ENCODE measurements around the gene ADAMTS7. TPM values are rescaled to one million over a fixed set of nuclear protein-coding genes. Genes with fewer than 3 reads are reported as not detected.
A peak's percentile ranks its signal among the peaks of the same experiment; 100 is the strongest.

The ADAMTS7 gene
- total and polyA plus RNA-seq, 12 donors, result 3.5 to 47.0 (median 17.9) TPM

DNA sequence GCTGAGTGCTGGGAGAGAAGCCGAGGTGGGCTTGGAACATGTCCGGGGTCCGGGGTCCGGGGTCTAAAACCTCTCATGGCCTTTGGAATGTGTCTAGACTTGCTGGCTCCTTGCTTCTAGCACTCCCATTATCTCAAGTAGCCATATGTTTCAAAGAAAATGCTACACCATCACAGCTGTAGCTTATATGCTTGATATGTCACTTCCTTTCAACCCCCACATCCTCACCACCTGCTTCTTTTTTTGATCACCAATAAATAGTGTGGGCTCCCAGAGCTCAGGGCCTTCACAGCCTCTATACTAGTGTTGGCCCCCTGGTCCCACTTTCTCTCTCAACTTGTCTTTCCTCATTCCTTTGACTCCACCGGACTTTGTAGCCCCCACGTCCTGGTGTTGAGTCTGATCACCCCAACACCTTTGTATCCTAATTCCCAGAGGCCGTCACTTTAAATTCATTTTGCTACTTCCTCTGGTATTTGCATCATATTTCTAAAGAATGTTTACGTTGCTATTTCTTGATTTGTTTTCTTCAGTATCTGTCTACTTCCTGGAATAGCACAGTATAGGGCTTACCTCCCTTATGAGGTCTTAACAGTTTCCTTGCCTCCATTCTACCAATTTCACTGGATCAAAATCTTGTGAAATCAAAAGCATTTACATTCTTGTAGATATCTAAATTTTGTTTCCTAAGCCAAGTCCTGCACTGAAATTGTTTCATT, 98.3 kb downstream of the ADAMTS7 start:
- H3K9me3 ChIP-seq, result peaks cover 0 to 6% (median 0%) of the 10 kb centered on the region in 11 donors
- H3K27ac ChIP-seq, result no peak overlapping the region
- no peak for DNase-seq
- H3K27me3 ChIP-seq, result peaks cover 0 to 21% (median 13%) of the 10 kb centered on the region in 7 donors
- ATAC-seq, result no peak
- intact Hi-C loops (cut with DNase I), result loop anchor here in 4 of 10 donors (5.0 kb wide), 3 partner anchors 76 to 96 kb away; no protein-coding TSS in a partner anchor
- 59 to 60% methylated on average over 8 of the region's 8 CpGs for WGBS, 2 donors
- H3K4me1 ChIP-seq, result peaks cover 0 to 8% (median 0%) of the 10 kb centered on the region in 9 donors
- no peak overlapping the region for H3K4me3 ChIP-seq
- H3K36me3 ChIP-seq, result no peaks in the 10 kb centered on the region
- TF ChIP-seq, protein P1, sequence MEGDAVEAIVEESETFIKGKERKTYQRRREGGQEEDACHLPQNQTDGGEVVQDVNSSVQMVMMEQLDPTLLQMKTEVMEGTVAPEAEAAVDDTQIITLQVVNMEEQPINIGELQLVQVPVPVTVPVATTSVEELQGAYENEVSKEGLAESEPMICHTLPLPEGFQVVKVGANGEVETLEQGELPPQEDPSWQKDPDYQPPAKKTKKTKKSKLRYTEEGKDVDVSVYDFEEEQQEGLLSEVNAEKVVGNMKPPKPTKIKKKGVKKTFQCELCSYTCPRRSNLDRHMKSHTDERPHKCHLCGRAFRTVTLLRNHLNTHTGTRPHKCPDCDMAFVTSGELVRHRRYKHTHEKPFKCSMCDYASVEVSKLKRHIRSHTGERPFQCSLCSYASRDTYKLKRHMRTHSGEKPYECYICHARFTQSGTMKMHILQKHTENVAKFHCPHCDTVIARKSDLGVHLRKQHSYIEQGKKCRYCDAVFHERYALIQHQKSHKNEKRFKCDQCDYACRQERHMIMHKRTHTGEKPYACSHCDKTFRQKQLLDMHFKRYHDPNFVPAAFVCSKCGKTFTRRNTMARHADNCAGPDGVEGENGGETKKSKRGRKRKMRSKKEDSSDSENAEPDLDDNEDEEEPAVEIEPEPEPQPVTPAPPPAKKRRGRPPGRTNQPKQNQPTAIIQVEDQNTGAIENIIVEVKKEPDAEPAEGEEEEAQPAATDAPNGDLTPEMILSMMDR (IDR thresholded peaks at IDR 0.05), result no peak

DNA sequence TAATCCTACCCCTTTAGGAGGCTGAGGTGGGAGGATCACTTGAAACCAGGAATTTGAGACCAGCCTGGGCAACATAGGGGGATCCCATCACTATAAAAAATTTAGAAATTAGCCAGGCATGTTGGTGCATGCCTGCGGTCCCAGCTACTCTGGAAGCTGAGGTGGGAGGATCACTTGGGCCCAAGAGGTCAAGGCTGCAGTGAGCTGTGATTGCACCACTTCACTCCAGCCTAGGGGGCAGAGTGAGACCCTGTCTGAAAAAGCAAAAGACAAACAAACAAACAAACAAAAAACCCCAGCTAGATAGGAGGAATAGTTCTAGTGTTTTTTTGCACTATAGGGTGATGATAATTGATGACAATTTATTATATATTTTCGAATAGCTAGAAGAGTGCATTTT, 99.6 kb downstream of the ADAMTS7 start:
- H3K27me3 ChIP-seq, result peaks cover 0 to 34% (median 11%) of the 10 kb centered on the region in 7 donors
- DNase-seq (no peak), ATAC-seq (no peak)
- peaks cover 0 to 6% (median 0%) of the 10 kb centered on the region in 11 donors for H3K9me3 ChIP-seq
- 86% methylated on average over 2 of the region's 2 CpGs for WGBS, 2 donors
- no peak overlapping the region for H3K27ac ChIP-seq
- TF ChIP-seq, protein P1 (IDR thresholded peaks at IDR 0.05), result no peak
- intact Hi-C loops (cut with DNase I), result loop anchor here in 4 of 10 donors (5.0 kb wide), 3 partner anchors 74 to 94 kb away; no protein-coding TSS in a partner anchor
- no peaks in the 10 kb centered on the region for H3K36me3 ChIP-seq
- no peak overlapping the region for H3K4me3 ChIP-seq
- H3K4me1 ChIP-seq, result peaks cover 0 to 8% (median 0%) of the 10 kb centered on the region in 9 donors

DNA sequence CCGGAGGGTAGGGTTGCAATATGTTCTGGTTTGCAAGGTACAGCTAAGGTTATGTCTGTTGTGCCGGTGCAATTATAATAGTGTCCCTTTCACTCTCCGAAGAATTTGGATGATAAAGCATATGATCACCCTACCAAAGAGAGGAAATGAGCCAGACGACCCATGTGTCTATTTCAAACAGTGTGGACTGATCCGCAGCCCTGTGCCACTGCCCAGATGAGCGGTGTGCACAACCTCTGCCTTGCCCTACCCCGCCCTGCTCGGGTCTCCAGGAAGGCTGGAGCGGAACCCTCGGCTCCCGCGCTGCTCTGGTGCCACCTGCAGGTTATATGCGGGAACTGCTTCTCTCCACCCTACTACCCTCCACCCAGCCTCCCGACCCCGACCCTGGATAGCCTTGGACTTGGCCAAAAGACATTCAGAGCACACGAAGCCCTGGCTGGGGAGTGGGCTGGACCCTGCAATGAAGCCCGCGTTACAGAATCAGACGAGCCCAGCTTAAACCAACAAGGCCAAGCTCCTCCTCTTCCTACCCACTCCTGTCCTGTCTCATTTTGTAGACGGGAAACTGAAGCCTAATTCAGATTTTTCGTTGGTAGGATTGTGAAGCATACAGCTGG, 101.9 kb downstream of the ADAMTS7 start:
- Histone ChIP-seq H3K4me1 (peaks cover 0 to 8% (median 0%) of the 10 kb centered on the region in 9 donors), H3K27me3 (peaks cover 0 to 34% (median 11%) of the 10 kb centered on the region in 7 donors), H3K9me3 (no peaks in the 10 kb centered on the region), H3K36me3 (no peaks in the 10 kb centered on the region), H3K4me3 (no peak overlapping the region), H3K27ac (no peak overlapping the region)
- TF ChIP-seq, protein P1 (IDR thresholded peaks at IDR 0.05), result peak; percentile 80 to 92 (median 89)
- ATAC-seq (peak; percentile 83 to 95 (median 92)), DNase-seq (peak; percentile 58 to 71)
- WGBS, 2 donors, result 9 to 11% methylated on average over 21 of the region's 21 CpGs
- intact Hi-C loops (cut with DNase I), result loop anchor here in 9 of 10 donors (1.0 to 5.0 kb wide), 7 partner anchors 67 to 92 kb away; partner anchors contain the start of gene CHRNB4 (in 1 of the 9)

Other genes starting within 250 kb of the ADAMTS7 start
- 1 to 10 TPM in 9 of 10 donors, under 1 TPM in 1; 0.49 to 3.9 (median 2.4) TPM for gene CHRNA5, start 245.9 kb downstream of the ADAMTS7 start, total RNA-seq
- 1 to 10 TPM in 1 of 2 donors, under 1 TPM in 1; 0.51 to 1.0 TPM for gene CHRNA5, start 245.9 kb downstream of the ADAMTS7 start, polyA plus RNA-seq
- gene CHRNA3, start 190.5 kb downstream of the ADAMTS7 start, total RNA-seq, result 1 to 10 TPM in 3 of 10 donors, under 1 TPM in 4, not detected in 3; 0.08 to 9.2 (median 0.64) TPM
- gene CHRNA3, start 190.5 kb downstream of the ADAMTS7 start, polyA plus RNA-seq, result under 1 TPM in 1 of 2 donors, not detected in 1; 0.04 TPM
- gene CHRNB4, start 170.3 kb downstream of the ADAMTS7 start, total RNA-seq, result under 1 TPM in 2 of 10 donors, not detected in 8; 0.11 to 0.13 TPM
- under 1 TPM in 1 of 2 donors, not detected in 1; 0.01 TPM for gene CHRNB4, start 170.3 kb downstream of the ADAMTS7 start, polyA plus RNA-seq
- 100 to 1,000 TPM; 317 to 399 (median 365) TPM for gene MORF4L1, start 61.4 kb upstream of the ADAMTS7 start, total RNA-seq
- 100 to 1,000 TPM; 119 to 280 TPM for gene MORF4L1, start 61.4 kb upstream of the ADAMTS7 start, polyA plus RNA-seq
- gene CTSH, start 133.6 kb upstream of the ADAMTS7 start, total RNA-seq, result 100 to 1,000 TPM in 1 of 10 donors, 10 to 100 TPM in 9; 26.4 to 122 (median 62.5) TPM
- gene CTSH, start 133.6 kb upstream of the ADAMTS7 start, polyA plus RNA-seq, result 10 to 100 TPM; 54.6 to 68.1 TPM